NCI-H128 (cell line): ENCODE data around the gene TREH.
"Not testable (repeated sequence)": the region's sequence is repeated elsewhere in the genome, so short reads cannot be mapped to it uniquely, and the experiment has no call there.

Experiments used
- DNase-seq: peaks from one replicate; lab custom pipeline; 2025; ENCODE audit not compliant: unreplicated experiment; lab: John Stamatoyannopoulos, UW

Gene TREH

GRCh38 chr11:118679483-118679882 lies at the start of gene TREH:
Gene TREH (minus strand): TSS chr11:118679650. CDS start chr11:118679627, 23 bp downstream.
- no peak for DNase-seq

- DNase-seq = not testable (repeated sequence)
Measured at GRCh38 chr11:118728112-118728511, 48.7 kb upstream of the TREH start.

- not testable (repeated sequence) for DNase-seq
Measured at GRCh38 chr11:118727721-118728066, 48.2 kb upstream of the TREH start.

GRCh38 chr11:118727001-118727720 lies 47.7 kb upstream of the TREH start:
- not testable (repeated sequence) for DNase-seq

GRCh38 chr11:118721478-118722015 lies 42.1 kb upstream of the TREH start:
- DNase-seq = not testable (repeated sequence)

- DNase-seq = not testable (repeated sequence)
Measured at GRCh38 chr11:118720740-118721139, 41.3 kb upstream of the TREH start.

GRCh38 chr11:118720078-118720477 lies 40.6 kb upstream of the TREH start:
- not testable (repeated sequence) for DNase-seq

GRCh38 chr11:118718562-118718961 lies 39.1 kb upstream of the TREH start:
- not testable (repeated sequence) for DNase-seq

- not testable (repeated sequence) for DNase-seq
Measured at GRCh38 chr11:118717733-118718132, 38.3 kb upstream of the TREH start.

- not testable (repeated sequence) for DNase-seq
Measured at GRCh38 chr11:118717221-118717620, 37.8 kb upstream of the TREH start.

- DNase-seq = no peak
Measured at GRCh38 chr11:118715837-118716260, 36.4 kb upstream of the TREH start.

GRCh38 chr11:118715245-118715831 lies 35.9 kb upstream of the TREH start:
- no peak for DNase-seq

GRCh38 chr11:118714816-118715215 lies 35.4 kb upstream of the TREH start:
- DNase-seq = no peak

GRCh38 chr11:118714416-118714815 lies 35.0 kb upstream of the TREH start:
- DNase-seq = not testable (repeated sequence)

GRCh38 chr11:118708296-118708695 lies 28.8 kb upstream of the TREH start:
- DNase-seq = no peak

- no peak for DNase-seq
Measured at GRCh38 chr11:118706546-118706825, 27.0 kb upstream of the TREH start.

- DNase-seq = no peak
Measured at GRCh38 chr11:118705791-118706545, 26.5 kb upstream of the TREH start.

- no peak for DNase-seq
Measured at GRCh38 chr11:118705111-118705741, 25.8 kb upstream of the TREH start.

GRCh38 chr11:118703563-118704106 lies 24.2 kb upstream of the TREH start:
- DNase-seq = no peak

- no peak for DNase-seq
Measured at GRCh38 chr11:118699506-118700220, 20.2 kb upstream of the TREH start.
